Thyroid gland (tissue), 4 donors: ENCODE measurements around the gene CD300E.

Experiments used
- POLR2A ChIP-seq, 2 donors: fragments of 450-650 bp; IDR thresholded peaks; one replicate each; pipeline ENCODE4 v1.6.1; 2017; ENCODE audit warnings: antibody characterized with exemption in 2 of 2, mild to moderate bottlenecking in 2 of 2, moderate library complexity in 1 of 2
- TF ChIP-seq, protein P1 (sequence below), 6 experiments: fragments of 200-600 bp in 3 of 6; fragments of 450-650 bp in 3 of 6; sonication (generic) in 3 of 6; IDR thresholded peaks; one replicate each; pipeline ENCODE4 v1.5.1; 2016 to 2019; ENCODE audit warnings: antibody characterized with exemption in 6 of 6, mild to moderate bottlenecking in 2 of 6, inconsistent platforms in 1 of 6, moderate library complexity in 1 of 6

DNA sequence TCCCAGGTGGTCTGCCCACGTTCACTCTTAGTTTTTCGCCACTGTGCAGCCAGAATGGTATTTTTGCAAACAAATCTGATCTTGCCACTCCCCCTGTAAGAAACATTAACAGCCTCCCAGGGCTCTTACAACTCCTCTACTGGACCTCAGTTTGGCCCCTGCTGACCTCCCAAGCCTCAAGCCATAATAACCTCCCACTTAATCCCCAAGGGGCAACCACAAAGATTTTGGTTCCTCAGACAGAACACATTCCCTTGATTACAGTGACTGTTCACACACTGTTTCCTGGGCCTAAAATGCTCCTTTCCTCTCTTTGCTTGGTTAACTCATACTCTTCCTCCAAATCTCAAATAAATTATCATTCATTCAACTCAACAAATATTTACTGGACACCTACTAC, 21.5 kb upstream of the CD300E start:
- TF ChIP-seq, protein P1, sequence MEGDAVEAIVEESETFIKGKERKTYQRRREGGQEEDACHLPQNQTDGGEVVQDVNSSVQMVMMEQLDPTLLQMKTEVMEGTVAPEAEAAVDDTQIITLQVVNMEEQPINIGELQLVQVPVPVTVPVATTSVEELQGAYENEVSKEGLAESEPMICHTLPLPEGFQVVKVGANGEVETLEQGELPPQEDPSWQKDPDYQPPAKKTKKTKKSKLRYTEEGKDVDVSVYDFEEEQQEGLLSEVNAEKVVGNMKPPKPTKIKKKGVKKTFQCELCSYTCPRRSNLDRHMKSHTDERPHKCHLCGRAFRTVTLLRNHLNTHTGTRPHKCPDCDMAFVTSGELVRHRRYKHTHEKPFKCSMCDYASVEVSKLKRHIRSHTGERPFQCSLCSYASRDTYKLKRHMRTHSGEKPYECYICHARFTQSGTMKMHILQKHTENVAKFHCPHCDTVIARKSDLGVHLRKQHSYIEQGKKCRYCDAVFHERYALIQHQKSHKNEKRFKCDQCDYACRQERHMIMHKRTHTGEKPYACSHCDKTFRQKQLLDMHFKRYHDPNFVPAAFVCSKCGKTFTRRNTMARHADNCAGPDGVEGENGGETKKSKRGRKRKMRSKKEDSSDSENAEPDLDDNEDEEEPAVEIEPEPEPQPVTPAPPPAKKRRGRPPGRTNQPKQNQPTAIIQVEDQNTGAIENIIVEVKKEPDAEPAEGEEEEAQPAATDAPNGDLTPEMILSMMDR (IDR thresholded peaks at IDR 0.05) = no peak
- no peak for TF ChIP-seq POLR2A (IDR thresholded peaks at IDR 0.05)
